ENCODE measurements around the gene OR6B3.

Gene OR6B3

DNA sequence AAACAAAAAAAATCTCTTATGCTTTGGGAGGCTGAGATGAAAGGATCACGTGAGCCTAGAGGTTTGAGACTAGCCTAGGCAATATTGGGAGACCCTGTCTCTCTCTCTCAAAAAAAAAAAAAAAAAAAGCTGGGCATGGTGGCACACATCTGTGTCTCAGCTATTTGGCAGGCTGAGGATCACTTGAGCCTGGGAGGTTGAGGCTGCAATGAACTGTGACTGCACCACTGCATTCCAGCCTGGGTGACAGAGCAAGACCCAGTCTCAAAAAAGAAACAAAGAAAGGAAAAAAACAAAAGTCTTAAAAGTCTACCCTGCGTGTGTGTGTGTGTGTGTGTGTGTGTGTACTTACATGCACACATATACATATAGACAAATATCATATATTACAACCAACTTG is 25.3 kb upstream of the OR6B3 start:
- H3K36me3 ChIP-seq (ENCODE audit: control insufficient read depth, insufficient read depth, low read length) = no peaks in the 10 kb centered on the region
- no peaks in the 10 kb centered on the region for H3K27me3 ChIP-seq (replicated peaks; ENCODE audit: control insufficient read depth, insufficient read depth, low read length)
- no peak overlapping the region for H3K4me3 ChIP-seq (replicated peaks; ENCODE audit: low read depth, low read length)
- TF ChIP-seq, protein P1, sequence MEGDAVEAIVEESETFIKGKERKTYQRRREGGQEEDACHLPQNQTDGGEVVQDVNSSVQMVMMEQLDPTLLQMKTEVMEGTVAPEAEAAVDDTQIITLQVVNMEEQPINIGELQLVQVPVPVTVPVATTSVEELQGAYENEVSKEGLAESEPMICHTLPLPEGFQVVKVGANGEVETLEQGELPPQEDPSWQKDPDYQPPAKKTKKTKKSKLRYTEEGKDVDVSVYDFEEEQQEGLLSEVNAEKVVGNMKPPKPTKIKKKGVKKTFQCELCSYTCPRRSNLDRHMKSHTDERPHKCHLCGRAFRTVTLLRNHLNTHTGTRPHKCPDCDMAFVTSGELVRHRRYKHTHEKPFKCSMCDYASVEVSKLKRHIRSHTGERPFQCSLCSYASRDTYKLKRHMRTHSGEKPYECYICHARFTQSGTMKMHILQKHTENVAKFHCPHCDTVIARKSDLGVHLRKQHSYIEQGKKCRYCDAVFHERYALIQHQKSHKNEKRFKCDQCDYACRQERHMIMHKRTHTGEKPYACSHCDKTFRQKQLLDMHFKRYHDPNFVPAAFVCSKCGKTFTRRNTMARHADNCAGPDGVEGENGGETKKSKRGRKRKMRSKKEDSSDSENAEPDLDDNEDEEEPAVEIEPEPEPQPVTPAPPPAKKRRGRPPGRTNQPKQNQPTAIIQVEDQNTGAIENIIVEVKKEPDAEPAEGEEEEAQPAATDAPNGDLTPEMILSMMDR (IDR thresholded peaks at IDR 0.05; ENCODE audit: insufficient read depth, low read length, poor library complexity, severe bottlenecking) = no peak
- DNase-seq (ENCODE audit: extremely low read depth, insufficient read length) = no peak

DNA sequence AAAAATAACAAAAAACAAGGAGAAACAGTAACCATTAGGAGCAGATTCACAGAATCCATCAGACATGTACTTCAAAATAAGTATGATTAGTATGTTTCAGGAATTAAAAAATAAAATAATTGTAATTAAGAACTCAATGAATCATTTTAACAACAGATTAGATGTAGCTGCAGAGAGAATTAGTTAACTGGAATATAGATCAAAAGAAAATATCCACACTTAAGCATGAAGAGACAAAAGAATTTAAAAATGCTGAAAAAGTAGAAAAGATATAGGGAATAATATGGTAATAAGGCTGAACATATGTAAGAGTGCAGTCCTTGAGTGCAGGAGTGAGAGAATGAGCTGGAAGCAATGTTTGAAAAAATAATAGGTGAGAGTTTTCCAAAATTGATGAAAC is 24.1 kb upstream of the OR6B3 start:
- no peaks in the 10 kb centered on the region for H3K36me3 ChIP-seq (ENCODE audit: control insufficient read depth, insufficient read depth, low read length)
- TF ChIP-seq, protein P1 (IDR thresholded peaks at IDR 0.05; ENCODE audit: insufficient read depth, low read length, poor library complexity, severe bottlenecking) = no peak
- H3K27me3 ChIP-seq (replicated peaks; ENCODE audit: control insufficient read depth, insufficient read depth, low read length) = no peaks in the 10 kb centered on the region

DNA sequence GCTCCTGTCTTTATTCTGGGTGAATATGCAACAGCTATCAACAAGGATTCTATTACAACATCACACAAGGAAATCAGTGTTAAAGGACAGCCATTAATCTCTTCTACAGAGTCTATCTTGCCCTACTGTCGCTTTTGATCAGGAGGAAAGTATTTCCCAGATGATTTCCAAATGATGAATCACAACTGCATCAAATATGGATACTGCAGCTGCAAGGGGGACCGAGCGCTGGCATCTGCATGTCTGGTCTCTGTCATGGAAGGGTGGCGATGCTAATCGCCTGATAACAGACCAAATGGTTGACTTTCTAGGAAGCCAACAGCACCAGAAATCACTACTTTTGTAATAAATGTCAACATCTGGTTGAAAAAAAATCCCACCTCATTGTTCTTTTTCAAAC is 21.2 kb upstream of the OR6B3 start:
- Histone ChIP-seq H3K27me3 (replicated peaks; ENCODE audit: control insufficient read depth, insufficient read depth, low read length) (no peaks in the 10 kb centered on the region), H3K4me3 (replicated peaks; ENCODE audit: low read depth, low read length) (no peak overlapping the region), H3K36me3 (ENCODE audit: control insufficient read depth, insufficient read depth, low read length) (no peaks in the 10 kb centered on the region)
- DNase-seq (ENCODE audit: extremely low read depth, insufficient read length) = no peak
- TF ChIP-seq, protein P1 (IDR thresholded peaks at IDR 0.05; ENCODE audit: insufficient read depth, low read length, poor library complexity, severe bottlenecking) = no peak

More for the DNA sequence above, 24.1 kb upstream of the OR6B3 start:
- no peak for DNase-seq (ENCODE audit: extremely low read depth, insufficient read length)
- no peak overlapping the region for H3K4me3 ChIP-seq (replicated peaks; ENCODE audit: low read depth, low read length)

DNA sequence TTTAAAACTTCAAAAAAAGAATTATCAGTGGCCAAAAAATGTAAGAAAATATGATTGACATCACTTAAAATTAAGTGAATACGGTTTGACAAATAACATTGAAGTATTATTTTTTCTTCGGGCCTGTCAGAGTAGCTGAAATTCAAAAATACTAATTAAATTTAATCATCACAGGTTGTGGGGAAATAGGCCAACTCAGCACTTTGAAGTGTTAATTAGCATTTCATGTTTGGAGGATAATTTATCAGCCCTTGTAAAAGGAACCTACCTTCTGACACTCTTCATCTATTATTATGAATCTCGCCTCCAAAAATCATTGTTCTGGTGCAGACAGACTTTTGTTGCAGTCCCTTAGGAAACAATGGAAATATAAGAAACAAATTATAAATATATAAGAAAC is 17.6 kb upstream of the OR6B3 start:
- TF ChIP-seq, protein P1 (IDR thresholded peaks at IDR 0.05; ENCODE audit: insufficient read depth, low read length, poor library complexity, severe bottlenecking) = no peak
- no peak overlapping the region for H3K4me3 ChIP-seq (replicated peaks; ENCODE audit: low read depth, low read length)
- no peak for DNase-seq (ENCODE audit: extremely low read depth, insufficient read length)
- no peaks in the 10 kb centered on the region for H3K27me3 ChIP-seq (replicated peaks; ENCODE audit: control insufficient read depth, insufficient read depth, low read length)
- no peaks in the 10 kb centered on the region for H3K36me3 ChIP-seq (ENCODE audit: control insufficient read depth, insufficient read depth, low read length)

DNA sequence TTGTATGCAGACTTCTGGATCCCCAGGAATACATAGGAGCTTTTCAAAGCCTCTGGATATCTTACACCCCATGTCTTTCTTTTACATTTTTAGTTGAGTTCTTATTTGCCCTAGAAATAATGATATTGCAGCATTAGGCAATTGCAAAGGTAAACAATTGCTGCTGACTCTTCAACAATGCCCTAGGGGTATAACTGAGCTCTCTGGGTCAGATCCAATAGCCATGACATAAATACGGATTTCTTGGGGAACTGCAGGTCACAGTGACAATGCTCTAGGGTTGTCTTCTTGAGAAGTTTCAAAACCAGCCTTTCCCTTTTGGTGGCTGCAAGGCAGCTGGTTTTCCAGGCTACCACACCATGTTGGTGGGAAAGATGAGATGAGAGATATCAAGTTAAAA is 16.5 kb upstream of the OR6B3 start:
- no peak for DNase-seq (ENCODE audit: extremely low read depth, insufficient read length)
- Histone ChIP-seq H3K4me3 (replicated peaks; ENCODE audit: low read depth, low read length) (no peak overlapping the region), H3K27me3 (replicated peaks; ENCODE audit: control insufficient read depth, insufficient read depth, low read length) (no peaks in the 10 kb centered on the region), H3K36me3 (ENCODE audit: control insufficient read depth, insufficient read depth, low read length) (no peaks in the 10 kb centered on the region)
- TF ChIP-seq, protein P1 (IDR thresholded peaks at IDR 0.05; ENCODE audit: insufficient read depth, low read length, poor library complexity, severe bottlenecking) = no peak

DNA sequence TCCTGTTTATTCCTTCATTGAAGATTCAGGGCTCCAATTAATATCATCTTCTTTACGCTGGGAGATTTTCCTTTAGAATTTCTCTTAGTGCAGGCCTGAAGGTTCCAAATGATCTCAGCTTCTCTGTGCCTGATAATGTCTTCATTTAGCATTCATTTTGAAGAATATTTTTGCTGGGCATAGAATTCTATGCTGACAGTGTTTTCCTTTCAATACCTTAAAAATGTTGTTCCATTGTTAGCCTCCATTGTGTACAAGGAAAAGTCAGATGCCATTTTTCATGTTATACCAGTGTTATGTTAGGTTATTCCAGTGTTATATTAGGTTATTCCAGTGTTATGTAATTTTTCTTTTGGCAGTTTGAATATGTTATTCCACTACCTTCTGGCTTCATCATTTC is 14.9 kb upstream of the OR6B3 start:
- Histone ChIP-seq H3K4me3 (replicated peaks; ENCODE audit: low read depth, low read length) (no peak overlapping the region), H3K27me3 (replicated peaks; ENCODE audit: control insufficient read depth, insufficient read depth, low read length) (no peaks in the 10 kb centered on the region), H3K36me3 (ENCODE audit: control insufficient read depth, insufficient read depth, low read length) (no peaks in the 10 kb centered on the region)
- TF ChIP-seq, protein P1 (IDR thresholded peaks at IDR 0.05; ENCODE audit: insufficient read depth, low read length, poor library complexity, severe bottlenecking) = no peak
- DNase-seq (ENCODE audit: extremely low read depth, insufficient read length) = no peak
